Stimulated activated CD8-positive, alpha-beta memory T cell treated with anti-CD3 and anti-CD28 coated beads, Interleukin-4, amount 100 ng/mL, for 4 hours (primary cell): ENCODE measurements around the gene XCL2.

ENCODE experiments used
- DNase-seq, 2 donors: peaks; one replicate each; pipeline ENCODE4 v3.0.0-alpha.2; 2020; ENCODE audit warnings: low read depth in 2 of 2, low spot score in 1 of 2

Gene XCL2

DNA sequence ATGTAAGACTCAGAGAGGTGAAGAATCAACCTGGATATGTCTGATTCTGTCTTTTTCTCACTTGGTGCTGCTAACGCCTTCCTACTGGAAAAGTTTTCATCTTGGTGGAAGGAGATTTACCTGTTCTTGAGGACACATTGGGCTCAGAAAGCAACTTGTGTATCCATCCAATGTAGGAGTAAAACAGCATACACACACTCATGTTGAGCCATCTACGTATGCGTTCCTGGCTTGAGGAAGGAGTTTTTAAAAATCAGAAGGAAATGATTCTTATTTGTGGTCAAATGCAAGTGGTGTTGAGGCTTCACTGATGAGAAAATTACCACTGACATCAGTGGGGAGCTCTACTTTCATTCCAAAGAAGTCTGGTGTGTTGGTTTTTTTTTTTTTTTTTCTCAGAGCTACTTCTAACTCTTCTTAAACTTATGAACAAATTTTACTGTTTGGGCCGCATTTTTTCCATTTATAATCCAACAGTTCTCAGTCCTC lies 25.6 kb downstream of the XCL2 start:
- no peak for DNase-seq

DNA sequence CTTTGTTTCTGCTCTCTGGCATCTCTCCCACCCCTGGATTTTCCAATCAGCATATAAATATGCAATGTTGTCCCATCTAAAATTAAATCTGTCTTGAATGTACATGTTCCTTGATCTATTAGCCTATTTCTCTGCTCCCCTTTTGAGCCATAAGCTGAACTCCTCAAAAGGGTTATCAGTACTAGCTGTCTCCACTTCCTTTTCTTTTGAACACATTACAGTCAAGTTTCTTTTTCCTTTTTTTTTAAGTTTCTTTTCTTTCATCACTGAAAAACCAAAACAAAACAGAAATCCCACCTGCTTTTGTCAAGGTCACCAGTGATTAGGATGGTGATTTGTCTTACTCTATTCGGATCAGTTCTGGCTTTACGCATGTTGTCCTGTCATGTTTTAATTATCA lies 29.3 kb downstream of the XCL2 start:
- DNase-seq, result no peak

DNA sequence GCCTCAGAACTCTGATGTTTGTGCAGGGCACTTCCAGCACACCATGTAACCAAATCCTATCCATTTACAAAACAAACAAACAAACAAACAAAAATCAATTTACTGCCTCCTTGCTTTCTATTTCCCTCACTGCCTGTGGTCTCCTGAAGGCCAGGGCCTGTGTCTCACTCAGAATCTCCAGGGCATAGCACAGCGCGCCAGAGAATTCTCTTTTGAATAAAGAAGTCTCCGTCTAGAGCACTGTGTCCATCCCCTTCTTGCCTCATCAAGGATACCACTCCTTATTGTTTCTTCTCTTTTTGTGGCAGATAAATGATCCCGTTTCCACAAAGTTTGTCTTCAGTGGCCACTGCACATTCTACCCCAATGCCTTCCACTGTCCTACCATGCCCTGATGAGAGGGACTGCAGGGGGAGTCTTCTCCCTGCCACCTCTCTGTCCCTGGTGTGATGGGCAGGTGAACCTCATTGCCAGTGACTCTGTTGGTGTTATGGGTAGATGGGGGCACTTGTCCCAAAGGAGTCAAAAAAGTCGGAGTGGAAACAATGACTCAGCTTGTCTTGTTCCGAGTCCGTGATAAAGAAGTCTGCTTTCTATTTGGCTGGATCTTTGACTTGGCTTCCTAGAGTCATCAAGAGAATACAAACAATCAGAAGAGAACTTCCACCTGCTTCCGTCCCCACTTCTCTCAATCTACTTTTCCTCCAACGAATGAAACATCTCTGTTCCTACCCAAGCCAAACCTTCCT lies 30.0 kb downstream of the XCL2 start:
- no peak for DNase-seq

DNA sequence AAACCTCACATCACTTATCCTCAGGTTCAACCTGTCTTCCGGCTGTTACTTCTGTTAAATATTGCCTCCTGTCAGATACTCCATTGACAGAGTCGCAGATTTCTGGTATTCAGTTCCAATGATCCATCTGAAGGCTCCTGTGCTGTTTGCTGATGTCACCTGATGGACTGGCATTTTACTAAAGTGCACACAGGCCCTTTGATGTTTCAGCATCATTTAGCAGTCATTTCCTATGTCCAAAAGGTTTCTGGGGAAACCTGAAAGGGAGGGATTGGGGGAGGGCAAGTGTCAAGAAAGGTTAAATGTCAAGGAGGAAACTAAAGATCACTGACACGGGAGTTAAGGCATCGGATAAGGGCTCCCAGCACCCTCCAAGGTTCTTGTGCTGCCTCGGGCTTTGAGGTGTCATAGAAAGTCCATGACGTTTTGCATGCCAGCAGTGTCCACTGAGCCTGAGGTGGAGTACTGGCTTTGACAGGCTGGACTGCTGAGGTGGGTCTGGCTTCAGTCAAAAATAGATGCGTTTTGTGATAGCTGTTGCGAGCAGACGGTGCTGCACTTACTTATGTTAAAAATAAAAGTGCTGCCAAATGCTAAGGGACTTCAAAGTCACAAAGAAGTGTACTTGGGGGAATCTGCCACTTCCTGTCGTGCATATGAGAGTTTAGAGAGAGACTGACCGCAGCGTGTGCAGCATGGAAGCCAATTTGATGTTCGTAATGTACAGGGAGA lies 30.8 kb downstream of the XCL2 start:
- no peak for DNase-seq

DNA sequence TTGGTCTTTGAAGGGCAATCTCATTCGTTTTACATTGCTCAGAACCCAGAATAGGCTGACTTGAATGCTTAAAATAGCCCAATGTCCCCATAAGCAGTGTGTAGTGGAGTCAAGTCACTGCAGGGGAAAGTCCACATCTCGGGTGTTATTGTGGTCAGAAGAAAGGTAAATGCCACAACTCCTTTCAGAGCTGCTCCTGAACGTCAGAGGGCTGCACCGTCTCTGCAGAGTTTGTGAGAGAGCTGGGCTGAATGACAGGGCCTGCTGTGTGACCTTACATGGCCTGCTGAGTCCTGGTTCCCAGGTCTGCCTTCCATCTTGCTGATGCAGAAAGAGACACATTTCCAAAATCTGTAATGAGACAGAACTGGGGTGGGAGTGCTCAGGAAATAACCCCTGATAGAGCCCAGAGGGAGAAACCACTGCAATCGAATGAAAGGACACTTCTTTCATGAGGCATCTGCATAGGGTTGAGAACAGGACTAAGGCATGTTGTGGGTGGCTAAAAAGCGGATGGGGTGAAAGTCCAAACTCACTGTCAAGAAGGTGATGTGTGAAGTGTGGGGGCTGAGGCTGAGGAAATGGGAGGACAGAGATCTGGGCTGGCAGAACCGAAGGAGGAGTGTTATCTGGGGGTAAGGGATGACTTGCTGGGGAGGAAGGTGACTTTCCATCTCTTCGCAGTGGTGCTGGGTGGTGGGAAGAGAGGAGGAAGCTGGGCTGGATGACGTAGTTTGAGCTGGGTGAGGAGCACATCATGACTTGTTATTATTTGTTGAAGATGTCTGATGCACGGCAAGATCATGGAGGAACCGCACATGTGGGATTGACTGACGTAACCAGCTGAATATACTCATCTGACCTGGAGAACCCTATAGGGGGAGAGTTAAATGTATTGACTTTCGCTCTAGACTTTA lies 33.7 kb downstream of the XCL2 start:
- DNase-seq, result no peak

DNA sequence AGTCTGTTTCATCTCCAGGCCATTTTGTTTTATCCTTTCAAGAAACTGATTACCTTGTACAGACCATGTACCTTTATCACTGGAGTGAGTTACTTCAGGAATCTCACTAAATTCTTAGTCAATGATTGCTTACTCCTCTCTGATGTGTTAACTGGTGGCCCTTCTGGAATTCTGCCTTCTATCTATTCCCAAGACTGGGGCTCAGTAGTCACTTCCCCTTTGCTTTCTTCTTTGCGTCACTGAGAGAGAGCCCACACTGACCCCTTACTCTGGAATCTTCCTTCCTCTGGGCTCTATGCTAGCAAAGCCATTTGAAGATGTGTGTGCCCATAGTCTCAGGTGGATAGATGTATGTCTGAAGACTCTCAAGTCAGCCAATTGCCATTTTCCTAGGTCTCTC lies 34.6 kb downstream of the XCL2 start:
- no peak for DNase-seq

DNA sequence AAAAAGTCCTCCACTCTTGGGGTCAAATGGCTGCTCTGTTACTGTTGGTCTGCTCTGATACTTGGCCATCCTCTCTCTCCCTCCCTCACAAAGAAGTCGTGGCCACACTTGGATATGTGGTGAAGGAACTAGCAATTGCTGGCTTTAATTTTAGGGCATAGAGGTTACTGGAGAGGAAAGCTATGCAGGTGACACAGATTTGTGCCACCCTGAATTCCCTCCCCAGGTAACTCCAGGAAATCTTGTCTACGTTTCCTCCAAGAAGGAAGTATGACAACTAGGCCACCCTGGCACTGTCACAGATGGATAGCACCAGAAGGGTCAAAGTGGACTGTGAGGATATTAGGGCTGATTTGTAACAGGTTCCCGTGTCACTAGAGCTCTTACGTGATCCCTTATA lies 36.0 kb downstream of the XCL2 start:
- DNase-seq, result no peak

DNA sequence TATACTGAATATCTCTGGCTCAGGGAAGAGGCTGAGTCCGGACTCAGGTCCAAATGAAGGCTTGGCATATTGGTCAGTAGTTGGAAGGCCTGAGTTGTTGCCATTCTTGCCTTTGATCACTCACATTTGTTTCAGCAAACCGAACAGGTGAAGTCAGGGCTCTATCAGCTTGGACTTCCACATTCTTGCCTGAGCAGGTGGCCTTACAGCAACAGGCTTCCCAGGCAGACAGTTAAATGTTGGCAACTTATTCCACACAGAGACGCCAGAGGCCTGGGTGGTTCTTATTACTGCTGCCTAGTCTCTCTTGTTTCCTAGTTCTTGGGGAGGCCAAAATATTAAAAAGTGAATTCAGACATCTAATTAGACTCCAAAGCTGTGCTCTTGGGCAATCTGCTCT lies 36.6 kb downstream of the XCL2 start:
- DNase-seq, result no peak

DNA sequence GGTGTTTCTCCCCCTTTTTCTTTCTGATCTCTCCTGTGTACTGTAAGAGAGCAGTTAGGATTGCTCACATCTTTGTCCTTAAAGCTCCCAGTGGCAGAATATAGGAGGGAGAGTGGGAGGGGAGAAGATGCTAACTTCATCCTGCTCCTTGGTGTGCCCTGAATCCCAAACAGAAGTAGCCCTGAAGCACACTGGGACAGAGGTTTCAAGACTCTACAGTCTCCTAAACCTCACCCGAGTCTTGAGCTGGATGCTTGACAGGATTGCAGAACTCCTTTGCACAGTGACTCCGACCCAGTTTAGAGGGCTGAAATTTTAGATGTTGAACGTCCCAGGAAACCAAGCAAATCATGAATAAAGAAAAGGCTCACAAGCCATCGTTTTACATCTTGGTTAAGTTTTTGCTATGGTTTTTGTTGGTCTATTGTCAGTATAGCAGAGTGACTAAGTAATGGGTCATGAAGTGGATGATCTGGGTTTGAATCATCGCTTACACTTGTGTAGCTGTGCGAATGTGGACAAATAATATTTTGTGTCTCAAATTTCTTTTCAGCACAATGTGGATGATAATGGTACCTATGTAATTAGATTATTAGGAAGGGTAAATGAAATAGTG lies 37.5 kb downstream of the XCL2 start:
- no peak for DNase-seq

DNA sequence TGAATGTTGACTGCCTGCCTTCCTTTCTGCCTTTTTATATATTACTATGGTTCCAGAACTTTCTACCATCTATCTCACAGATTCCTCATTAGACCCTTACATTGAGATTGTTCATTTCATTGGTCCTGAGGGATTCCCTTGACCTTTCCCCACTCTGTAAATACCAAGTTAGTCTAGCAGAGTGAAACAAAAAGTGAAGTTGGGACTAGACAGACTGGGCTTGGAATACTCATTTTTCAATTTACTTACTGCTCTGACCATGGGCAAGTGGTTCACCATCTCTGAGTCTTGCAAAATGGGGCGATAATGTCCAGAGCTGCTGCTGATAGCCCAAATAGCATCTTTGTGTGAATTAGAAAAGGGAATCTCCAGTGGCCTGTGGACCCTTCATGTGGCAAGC lies 38.8 kb downstream of the XCL2 start:
- no peak for DNase-seq

DNA sequence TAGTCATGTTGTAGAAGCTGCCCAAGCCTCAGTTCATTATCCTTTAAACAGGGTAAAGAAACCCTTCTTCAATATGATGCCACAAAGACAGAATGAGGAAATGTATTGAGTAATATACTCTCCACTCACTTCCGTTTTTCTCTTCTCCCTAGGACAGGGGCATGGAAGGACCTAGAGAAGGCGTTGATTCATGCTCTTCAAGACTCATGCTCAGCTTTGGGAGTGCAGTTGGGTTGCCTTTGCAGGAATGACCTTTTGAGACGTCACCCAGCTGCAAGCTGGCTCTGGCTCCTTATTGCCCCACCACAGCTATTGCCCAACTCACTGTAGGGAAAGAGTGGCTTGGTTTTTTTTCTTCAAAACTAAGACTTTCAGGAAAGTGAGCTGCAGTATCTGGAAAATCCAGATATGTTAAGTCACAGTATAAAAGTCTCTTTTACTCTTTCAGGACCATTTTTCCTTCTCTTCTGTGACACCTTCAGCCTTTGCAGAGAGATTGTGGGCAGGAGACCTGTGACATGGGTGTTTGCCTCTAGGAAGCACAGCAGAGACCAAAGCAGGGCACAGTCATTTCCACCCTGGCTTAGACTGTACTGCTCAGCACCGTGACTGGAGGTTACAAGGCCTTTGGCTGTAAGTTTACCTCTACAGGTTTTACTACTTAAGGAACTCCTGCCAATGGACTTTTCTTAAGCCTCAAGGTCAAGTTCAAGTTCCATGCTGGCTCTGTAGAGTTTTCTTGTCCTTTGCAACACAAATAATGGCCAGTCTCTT lies 39.5 kb downstream of the XCL2 start:
- no peak for DNase-seq

DNA sequence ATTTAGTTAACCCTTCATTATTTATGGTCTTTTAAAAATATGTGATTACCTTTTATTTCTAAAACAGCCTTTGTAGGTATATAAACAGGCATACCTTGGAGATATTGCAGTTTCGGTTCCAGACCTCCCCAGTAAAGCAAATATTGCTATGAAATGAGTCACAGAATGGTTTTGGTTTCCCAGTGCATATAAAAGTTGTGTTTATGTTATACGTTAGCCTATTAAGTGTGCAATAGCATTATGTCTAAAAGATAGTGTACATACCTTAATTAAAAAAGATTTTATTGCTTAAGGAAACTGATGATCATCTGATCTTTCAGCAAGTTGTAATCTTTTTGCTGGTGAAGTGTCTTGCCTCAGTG lies 44.1 kb downstream of the XCL2 start:
- DNase-seq, result no peak

DNA sequence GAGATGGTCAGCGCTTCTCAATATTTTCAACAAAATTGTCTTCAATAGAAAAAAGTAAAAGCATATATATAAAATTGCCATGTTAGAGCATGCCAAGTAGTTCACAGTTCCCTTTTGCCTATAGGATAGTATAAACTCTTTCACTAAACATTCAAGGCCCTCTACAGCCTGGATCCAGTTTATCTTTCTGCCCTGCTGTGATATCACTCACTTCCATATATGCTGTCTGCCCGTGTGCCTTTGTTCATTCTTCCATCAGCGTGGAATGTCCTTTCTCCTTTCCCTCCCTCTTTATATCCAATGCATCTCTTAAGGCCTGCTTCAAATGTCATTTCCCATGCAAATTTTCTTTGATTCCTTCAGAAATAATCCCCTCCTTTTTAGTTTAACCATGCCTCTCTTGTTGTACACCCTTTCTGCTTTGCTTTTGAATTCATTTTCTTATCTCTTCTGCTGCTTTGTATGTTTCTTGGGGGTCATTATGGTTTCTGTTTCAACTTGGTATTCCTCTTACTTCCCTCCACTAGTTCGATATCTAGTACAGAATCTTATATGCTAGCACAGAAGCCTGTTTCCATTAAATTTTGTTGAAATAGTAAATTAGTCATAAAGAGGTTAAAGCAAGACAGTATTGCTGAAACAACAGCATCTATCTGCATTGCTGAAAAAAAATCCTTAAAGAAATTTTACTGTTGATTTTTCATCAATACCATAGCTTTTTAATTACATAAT lies 44.7 kb downstream of the XCL2 start:
- DNase-seq, result no peak

DNA sequence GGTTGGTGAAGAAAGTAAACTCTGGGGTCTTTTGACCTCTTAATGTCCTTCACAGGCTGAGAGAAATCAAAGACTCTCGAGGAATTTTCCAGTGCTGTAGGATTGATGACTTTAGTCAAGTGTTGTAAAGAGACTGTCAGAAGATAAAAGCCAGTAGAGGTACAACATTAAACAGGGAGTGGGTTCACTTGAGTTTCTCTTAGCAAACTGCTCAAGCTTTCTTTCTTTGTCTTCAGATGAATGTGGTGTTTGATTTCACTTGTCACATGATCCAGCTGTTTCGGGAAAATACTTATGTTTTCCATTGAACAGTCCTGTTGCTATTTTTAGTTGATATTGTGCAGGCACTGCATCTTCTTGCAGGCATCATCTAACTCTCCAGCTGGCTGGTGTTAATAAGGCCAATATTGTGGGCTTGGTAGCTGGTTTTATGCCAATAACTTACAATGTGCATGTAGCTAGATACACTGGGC lies 45.6 kb downstream of the XCL2 start:
- DNase-seq, result no peak

DNA sequence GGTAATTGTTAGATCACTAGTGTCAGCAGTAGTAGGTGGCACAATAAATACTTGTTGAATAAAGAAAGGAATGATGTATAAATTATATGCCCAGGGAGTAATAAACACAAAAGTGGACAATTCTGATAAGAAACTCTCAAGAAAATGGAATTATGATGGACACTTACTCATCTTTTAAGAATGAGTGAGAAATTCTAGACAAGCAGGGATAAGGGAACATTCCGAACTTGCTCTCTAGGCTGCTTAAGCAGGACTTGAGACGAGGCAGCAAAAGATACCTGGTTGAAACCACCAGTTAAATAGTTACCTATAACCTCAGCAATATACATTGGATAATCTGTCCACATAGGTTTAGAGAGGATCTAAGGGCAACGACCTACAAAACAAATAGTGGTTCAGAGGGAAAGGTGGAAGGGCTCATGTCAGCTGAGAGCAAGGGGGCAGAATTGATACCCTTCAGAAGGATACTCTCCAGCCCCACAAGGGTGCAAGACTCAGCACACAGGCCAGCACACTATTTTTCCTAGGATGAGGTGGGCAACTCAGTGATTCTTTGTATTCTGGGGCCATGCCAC lies 46.3 kb downstream of the XCL2 start:
- no peak for DNase-seq

DNA sequence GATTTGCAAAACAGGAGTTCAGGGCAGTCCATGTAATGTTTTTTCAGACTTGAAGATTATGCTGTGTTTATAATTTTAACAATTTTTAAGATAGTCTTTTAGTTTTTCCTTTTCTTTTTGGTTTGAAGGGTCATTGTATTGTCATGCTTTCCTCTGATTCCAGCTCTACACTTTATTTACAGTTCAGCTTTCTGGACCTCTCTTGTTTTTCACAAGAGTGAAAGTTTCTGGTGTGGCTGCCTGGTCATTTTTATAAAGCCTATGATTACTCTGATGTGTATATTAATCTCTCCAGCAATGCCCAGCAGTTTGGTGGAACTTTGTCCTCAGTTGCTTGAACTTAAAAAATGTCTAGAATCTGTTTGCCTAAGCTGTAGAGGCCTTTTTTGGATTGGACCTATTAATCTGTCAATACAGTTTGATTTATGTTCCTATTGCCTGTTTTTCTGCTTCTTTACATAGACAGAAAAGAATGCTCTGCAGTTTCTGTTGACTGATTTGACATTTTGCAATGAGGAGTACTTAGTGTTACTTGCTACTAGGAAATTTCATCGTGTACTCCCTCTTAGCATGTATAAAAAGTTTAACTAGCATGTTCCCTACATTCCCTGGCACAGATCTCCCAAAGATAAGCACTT lies 52.2 kb downstream of the XCL2 start:
- DNase-seq, result no peak
